ENCODE data around the gene AURKAIP1.
"Not testable (repeated sequence)": the region's sequence is repeated elsewhere in the genome, so short reads cannot be mapped to it uniquely, and the experiment has no call there.

Gene AURKAIP1

GRCh38 chr1:1387098-1388077 lies 12.4 kb upstream of the AURKAIP1 start:
- no peak for DNase-seq (ENCODE audit: low read depth in 3 of 3, low spot score in 1 of 3)

DNA sequence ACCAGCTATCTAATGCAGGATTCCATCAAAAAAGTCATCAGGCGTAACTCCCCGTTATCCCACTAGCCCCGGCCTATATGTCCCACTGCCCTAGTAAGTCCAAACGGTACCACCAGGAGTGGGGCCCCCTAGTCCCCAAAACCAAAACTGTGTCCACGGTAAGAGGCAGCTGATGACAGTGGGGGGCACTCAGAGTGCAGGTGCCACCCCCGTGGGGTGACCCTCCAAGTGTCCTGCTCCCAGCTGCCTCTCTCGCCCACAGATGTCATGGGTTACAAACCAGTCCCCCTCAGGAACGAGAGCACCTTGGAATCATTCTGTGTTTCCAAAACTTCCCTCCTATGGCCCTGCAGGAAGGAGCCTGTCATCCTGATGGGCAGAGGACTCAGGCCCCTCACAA lies 10.9 kb upstream of the AURKAIP1 start:
- DNase-seq (ENCODE audit: low read depth in 3 of 3, low spot score in 1 of 3), result no peak

DNA sequence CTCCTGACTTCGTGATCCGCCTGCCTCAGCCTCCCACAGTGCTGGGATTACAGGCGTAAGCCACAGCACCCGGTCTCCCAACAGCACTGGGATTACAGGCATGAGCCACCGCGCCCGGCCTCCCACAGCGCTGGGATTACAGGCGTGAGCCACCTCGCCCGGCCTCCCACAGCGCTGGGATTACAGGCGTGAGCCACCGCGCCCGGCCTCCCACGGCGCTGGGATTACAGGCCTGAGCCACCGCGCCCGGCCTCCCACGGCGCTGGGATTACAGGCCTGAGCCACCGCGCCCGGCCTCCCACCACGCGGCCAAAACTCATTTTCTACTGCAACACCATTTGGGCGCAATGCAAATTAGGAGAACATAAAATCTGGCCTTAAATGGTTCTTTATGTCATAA lies 10.3 kb upstream of the AURKAIP1 start:
- DNase-seq (ENCODE audit: low read depth in 3 of 3, low spot score in 1 of 3), result not testable (repeated sequence)

DNA sequence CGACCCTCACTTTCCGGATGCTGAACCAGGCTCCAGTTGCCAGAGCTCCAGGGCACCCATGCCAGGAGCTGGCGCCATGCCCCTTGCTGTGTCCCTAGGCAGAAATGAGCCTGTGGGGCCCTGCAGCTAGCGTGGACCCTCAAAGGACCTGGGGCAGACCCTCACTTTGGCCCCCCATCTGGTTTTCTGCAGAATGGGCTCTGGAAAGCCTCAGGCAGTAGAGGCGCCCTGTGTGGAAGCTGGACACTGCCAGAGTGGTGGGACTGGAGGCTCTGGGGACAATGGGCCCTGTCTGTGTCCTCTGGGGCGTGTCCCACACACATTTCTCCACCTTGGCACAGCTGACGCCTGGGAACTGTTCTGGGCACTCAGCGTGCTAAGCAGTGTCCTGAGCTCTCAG lies 6.3 kb upstream of the AURKAIP1 start:
- no peak for DNase-seq (ENCODE audit: low read depth in 3 of 3, low spot score in 1 of 3)

- no peak for DNase-seq (ENCODE audit: low read depth in 3 of 3, low spot score in 1 of 3)
These were observed 5.9 kb upstream of the AURKAIP1 start for GRCh38 chr1:1380860-1381259.

GRCh38 chr1:1377540-1378205 lies 2.7 kb upstream of the AURKAIP1 start:
- DNase-seq (ENCODE audit: low read depth in 3 of 3, low spot score in 1 of 3), result no peak

DNA sequence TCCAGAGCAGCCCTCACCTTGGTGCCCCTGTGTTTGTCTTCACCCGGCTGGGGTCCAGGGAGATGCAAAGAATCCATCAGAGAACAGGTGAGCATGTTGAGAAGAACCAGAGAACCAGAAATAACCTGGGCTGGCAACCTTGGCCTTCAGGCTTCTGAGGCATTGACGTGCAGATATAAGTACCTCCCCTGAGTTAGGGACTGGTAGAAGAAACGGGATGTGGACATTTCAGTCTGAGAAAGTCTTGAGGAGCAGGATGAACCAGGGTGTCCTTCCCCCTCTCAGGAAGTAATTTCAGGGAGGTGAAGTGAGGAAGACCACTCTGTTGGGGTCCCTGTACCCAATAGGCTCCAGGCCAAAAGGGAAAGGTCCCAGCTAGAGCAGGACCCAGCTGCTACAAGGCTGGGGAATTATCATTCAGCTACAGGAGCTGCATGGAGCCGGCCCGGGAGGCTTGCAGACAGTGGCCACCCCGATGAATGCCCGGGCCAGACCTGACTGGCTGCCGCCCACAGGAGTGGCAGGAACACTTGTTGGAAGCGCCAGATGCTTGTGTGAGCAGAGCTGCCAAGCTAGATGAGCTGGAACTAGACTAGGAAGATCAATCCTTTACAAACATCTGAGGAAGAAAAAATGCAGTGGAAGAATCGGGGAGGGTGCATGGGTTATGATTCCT lies 1.7 kb upstream of the AURKAIP1 start:
- no peak for DNase-seq (ENCODE audit: low read depth in 3 of 3, low spot score in 1 of 3)

DNA sequence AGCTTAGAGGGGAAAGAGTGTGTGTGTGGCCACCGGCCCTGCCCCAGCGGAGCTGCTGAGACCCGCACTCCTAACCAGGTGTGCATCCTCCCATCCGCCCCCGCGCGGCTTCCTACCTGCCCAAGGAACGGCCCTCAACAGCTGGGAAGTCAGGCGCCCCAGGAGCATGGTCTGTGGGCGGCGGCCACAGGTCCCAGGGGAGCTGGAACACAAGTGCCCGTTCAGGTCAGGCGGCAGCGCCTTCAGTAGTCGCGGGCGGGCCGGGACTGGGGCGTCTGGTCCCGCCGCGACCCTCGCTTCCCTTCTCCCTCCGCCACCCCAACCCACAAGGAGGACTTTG lies 448 bp downstream of the AURKAIP1 start:
- DNase-seq (ENCODE audit: low read depth in 3 of 3, low spot score in 1 of 3), result no peak

- DNase-seq (ENCODE audit: low read depth in 3 of 3, low spot score in 1 of 3), result no peak
These were observed 1.0 kb downstream of the AURKAIP1 start for GRCh38 chr1:1373815-1374588.

GRCh38 chr1:1373051-1373814 lies 1.8 kb downstream of the AURKAIP1 start:
- DNase-seq (ENCODE audit: low read depth in 3 of 3, low spot score in 1 of 3), result no peak

- peak; percentile 36 to 76 (median 57) for DNase-seq (ENCODE audit: low read depth in 3 of 3, low spot score in 1 of 3)
These were observed 3.0 kb downstream of the AURKAIP1 start for GRCh38 chr1:1371746-1372711.

- DNase-seq (ENCODE audit: low read depth in 3 of 3, low spot score in 1 of 3), result peak in 1 of 3 donors; percentile 26
These were observed 3.7 kb downstream of the AURKAIP1 start for GRCh38 chr1:1371364-1371745.

- DNase-seq (ENCODE audit: low read depth in 3 of 3, low spot score in 1 of 3), result no peak
These were observed 4.2 kb downstream of the AURKAIP1 start for GRCh38 chr1:1370771-1371300.

GRCh38 chr1:1370094-1370493 lies 4.9 kb downstream of the AURKAIP1 start:
- DNase-seq (ENCODE audit: low read depth in 3 of 3, low spot score in 1 of 3), result not testable (repeated sequence)

DNA sequence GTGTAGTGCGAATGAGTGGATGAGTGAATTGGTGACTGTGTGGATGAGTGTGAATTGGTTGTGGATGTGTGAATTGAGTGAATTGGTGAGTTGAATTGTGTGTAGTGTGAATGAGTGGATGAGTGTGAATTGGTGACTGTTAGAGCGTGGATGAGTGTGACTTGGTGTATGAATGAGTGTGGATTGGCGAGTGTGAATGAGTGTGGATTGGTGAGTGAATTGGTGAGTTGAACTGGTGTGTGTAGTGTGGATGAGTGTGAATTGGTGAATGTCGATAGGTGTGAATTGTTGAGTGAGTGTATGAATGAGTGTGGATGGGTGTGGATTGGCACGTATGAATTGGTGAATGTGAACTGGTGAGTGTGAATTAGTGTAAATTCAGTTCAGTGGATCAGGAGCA lies 7.7 kb downstream of the AURKAIP1 start:
- DNase-seq (ENCODE audit: low read depth in 3 of 3, low spot score in 1 of 3), result no peak

DNA sequence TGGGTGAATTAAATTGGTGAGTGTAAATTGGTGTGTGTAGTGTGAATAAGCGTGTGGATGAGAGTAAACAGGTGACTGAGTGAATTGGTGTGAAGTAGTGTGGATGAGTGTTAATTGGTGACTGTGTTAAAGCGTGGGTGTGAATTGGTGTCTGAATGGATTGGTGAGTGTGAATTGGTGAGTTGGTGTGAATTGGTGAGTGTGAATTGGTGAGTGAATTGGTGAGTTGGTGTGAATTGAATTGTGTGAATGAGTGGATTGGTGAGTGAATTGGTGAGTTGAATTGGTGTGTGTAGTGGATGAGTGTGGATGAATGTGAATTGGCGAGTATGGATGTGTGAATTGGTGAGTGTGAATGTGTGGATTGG lies 8.3 kb downstream of the AURKAIP1 start:
- DNase-seq (ENCODE audit: low read depth in 3 of 3, low spot score in 1 of 3), result no peak

- DNase-seq (ENCODE audit: low read depth in 3 of 3, low spot score in 1 of 3), result no peak
These were observed 8.9 kb downstream of the AURKAIP1 start for GRCh38 chr1:1365875-1366698.

- DNase-seq (ENCODE audit: low read depth in 3 of 3, low spot score in 1 of 3), result no peak
These were observed 10.7 kb downstream of the AURKAIP1 start for GRCh38 chr1:1364266-1364665.
